SH-SY5Y (cell line): ENCODE results near the gene SLC22A16.

ENCODE experiments used
- GATA2 ChIP-seq: IDR thresholded peaks from 2 replicates; pipeline ENCODE4 v1.6.1; 2011; ENCODE audit warnings: mild to moderate bottlenecking, low read depth, low read length
- GATA3 ChIP-seq: IDR thresholded peaks from 2 replicates; pipeline ENCODE4 v1.6.1; 2011; ENCODE audit warnings: low read depth, mild to moderate bottlenecking, low read length, moderate library complexity

GRCh38 chr6:110425816-110426215 is 50.6 kb downstream of the SLC22A16 start:
- TF ChIP-seq GATA3: no peak
- no peak for TF ChIP-seq GATA2
